CD4-positive, alpha-beta T cell treated with Interleukin-4 for 1 hour (primary cell): Measurements from ENCODE around the gene RIPK3.
"Not testable (repeated sequence)": the region's sequence is repeated elsewhere in the genome, so short reads cannot be mapped to it uniquely, and the experiment has no call there.

Experiments
- DNase-seq, 2 donors: peaks; one replicate each; pipeline ENCODE4 v3.0.0-alpha.2; 2020 to 2022

RIPK3 gene

GRCh38 chr14:24339284-24340151 is at the start of gene RIPK3:
TSS of gene RIPK3 (minus strand) at chr14:24339991. CDS start at chr14:24339826, 165 bp downstream.
- DNase-seq: peak; percentile 67 to 68

GRCh38 chr14:24389226-24389848 is 49.5 kb upstream of the RIPK3 start:
- no peak for DNase-seq

GRCh38 chr14:24388474-24389179 is 48.8 kb upstream of the RIPK3 start:
- DNase-seq: no peak

- not testable (repeated sequence) for DNase-seq
Measured at GRCh38 chr14:24387579-24387978, 47.8 kb upstream of the RIPK3 start.

GRCh38 chr14:24387009-24387345 is 47.2 kb upstream of the RIPK3 start:
- DNase-seq: no peak

- no peak for DNase-seq
Measured at GRCh38 chr14:24385524-24385923, 45.7 kb upstream of the RIPK3 start.

GRCh38 chr14:24384169-24384568 is 44.4 kb upstream of the RIPK3 start:
- DNase-seq: no peak

- no peak for DNase-seq
Measured at GRCh38 chr14:24382064-24382371, 42.2 kb upstream of the RIPK3 start.

GRCh38 chr14:24381363-24382063 is 41.7 kb upstream of the RIPK3 start:
- no peak for DNase-seq

GRCh38 chr14:24379907-24380730 is 40.3 kb upstream of the RIPK3 start:
- DNase-seq: no peak

- DNase-seq: no peak
Measured at GRCh38 chr14:24378981-24379906, 39.5 kb upstream of the RIPK3 start.

GRCh38 chr14:24378327-24378726 is 38.5 kb upstream of the RIPK3 start:
- DNase-seq: no peak

GRCh38 chr14:24377657-24378056 is 37.9 kb upstream of the RIPK3 start:
- no peak for DNase-seq

GRCh38 chr14:24377126-24377525 is 37.3 kb upstream of the RIPK3 start:
- no peak for DNase-seq

- DNase-seq: no peak
Measured at GRCh38 chr14:24376448-24377070, 36.8 kb upstream of the RIPK3 start.

GRCh38 chr14:24372701-24373416 is 33.1 kb upstream of the RIPK3 start:
- DNase-seq: no peak

GRCh38 chr14:24371605-24372004 is 31.8 kb upstream of the RIPK3 start:
- not testable (repeated sequence) for DNase-seq

GRCh38 chr14:24370748-24371147 is 31.0 kb upstream of the RIPK3 start:
- no peak for DNase-seq

- no peak for DNase-seq
Measured at GRCh38 chr14:24369907-24370687, 30.3 kb upstream of the RIPK3 start.
